Endothelial cell (in vitro differentiated cells): ENCODE measurements around the gene FEN1. TPM values are rescaled to one million over a fixed set of nuclear protein-coding genes. Genes with fewer than 3 reads are reported as not detected.

Experiments
- DNase-seq: peaks from one replicate; pipeline ENCODE4 v3.0.0; 2021; ENCODE audit warnings: low spot score
- H3K27ac Mint-ChIP-seq: one replicate; pipeline ENCODE4 v1.8.0; 2021; ENCODE audit warnings: mixed read lengths, inconsistent platforms; ENCODE audit not compliant: unreplicated experiment
- H3K27me3 Mint-ChIP-seq: one replicate; pipeline ENCODE4 v1.8.0; 2021; ENCODE audit warnings: mild to moderate bottlenecking, moderate library complexity, mixed read lengths, inconsistent platforms; ENCODE audit not compliant: unreplicated experiment
- H3K36me3 Mint-ChIP-seq: one replicate; pipeline ENCODE4 v1.8.0; 2021; ENCODE audit warnings: mild to moderate bottlenecking, low read depth, mixed read lengths, inconsistent platforms; ENCODE audit not compliant: unreplicated experiment
- H3K4me1 Mint-ChIP-seq: one replicate; pipeline ENCODE4 v1.8.0; 2021; ENCODE audit warnings: mild to moderate bottlenecking, mixed read lengths, inconsistent platforms; ENCODE audit not compliant: unreplicated experiment
- H3K4me3 Mint-ChIP-seq: one replicate; pipeline ENCODE4 v1.8.0; 2021; ENCODE audit warnings: mild to moderate bottlenecking, mixed read lengths, inconsistent platforms; ENCODE audit not compliant: unreplicated experiment
- H3K9me3 Mint-ChIP-seq: one replicate; pipeline ENCODE4 v1.8.0; 2021; ENCODE audit warnings: mixed read lengths, inconsistent platforms; ENCODE audit not compliant: unreplicated experiment
- total RNA-seq: library from RNA; stranded (reverse); fragmentation: NEBNext Ultra II Directional; extraction: Animal tissue kit (Norgen Biotek cat#: 25700); gene quantifications from one replicate; pipeline ENCODE4 v1.2.1, GENCODE V29; 2021; ENCODE audit not compliant: unreplicated experiment
- TF ChIP-seq, protein P1 (sequence below): fragments of 200-600 bp; sonication (generic); IDR thresholded peaks from one replicate; pipeline ENCODE4 v1.5.0; 2021; ENCODE audit warnings: antibody characterized with exemption; ENCODE audit not compliant: unreplicated experiment

FEN1 gene
- total RNA-seq, 1 donor from 2014 or later, result 22.0 TPM

DNA sequence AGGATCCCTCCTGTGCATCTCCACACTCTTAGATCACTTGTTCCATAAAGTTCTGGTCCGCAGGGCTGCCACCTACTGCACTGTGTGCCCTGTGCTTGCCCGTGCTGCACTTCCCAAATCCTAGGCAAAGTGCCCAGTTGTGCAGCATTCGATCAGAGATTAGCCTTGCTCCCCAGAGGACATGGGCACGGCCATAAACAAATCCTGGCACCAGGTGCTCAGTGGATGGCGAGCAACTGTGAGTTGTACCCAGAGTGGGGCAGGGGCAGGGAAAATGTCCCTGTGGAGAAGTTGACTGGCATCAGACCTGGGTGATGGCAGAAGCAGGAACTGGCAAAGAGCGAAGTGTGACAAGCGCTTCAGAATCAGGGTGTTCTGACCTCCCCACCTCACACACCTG is 40.0 kb downstream of the FEN1 start:
- Mint-ChIP-seq H3K4me3 (peak overlapping the region; percentile 52), H3K36me3 (peaks cover 28% of the 10 kb centered on the region), H3K27me3 (peaks cover 20% of the 10 kb centered on the region), H3K9me3 (no peaks in the 10 kb centered on the region), H3K4me1 (peaks cover 68% of the 10 kb centered on the region), H3K27ac (peak overlapping the region; percentile 99)
- no peak for DNase-seq
- TF ChIP-seq, protein P1, sequence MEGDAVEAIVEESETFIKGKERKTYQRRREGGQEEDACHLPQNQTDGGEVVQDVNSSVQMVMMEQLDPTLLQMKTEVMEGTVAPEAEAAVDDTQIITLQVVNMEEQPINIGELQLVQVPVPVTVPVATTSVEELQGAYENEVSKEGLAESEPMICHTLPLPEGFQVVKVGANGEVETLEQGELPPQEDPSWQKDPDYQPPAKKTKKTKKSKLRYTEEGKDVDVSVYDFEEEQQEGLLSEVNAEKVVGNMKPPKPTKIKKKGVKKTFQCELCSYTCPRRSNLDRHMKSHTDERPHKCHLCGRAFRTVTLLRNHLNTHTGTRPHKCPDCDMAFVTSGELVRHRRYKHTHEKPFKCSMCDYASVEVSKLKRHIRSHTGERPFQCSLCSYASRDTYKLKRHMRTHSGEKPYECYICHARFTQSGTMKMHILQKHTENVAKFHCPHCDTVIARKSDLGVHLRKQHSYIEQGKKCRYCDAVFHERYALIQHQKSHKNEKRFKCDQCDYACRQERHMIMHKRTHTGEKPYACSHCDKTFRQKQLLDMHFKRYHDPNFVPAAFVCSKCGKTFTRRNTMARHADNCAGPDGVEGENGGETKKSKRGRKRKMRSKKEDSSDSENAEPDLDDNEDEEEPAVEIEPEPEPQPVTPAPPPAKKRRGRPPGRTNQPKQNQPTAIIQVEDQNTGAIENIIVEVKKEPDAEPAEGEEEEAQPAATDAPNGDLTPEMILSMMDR, result no peak

DNA sequence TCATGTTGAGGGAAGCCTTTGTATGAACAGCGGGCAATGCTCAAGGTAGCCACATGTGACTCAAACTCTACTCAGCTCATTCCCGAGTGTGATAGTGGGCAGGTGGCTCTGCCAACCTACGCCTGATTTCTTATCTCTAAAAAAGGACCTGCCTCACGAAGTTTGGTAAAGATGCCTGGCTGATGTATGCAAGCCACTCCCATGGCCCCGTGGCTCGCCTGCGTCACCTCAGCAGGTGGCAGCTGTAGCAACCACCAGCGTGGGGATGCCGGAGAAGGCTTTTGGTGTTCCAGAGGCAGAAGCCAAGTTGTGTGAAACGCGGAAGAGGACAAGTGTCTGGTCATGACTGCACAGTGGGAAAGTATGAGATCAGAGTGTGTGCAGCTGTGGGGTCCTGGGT is 40.8 kb downstream of the FEN1 start:
- Mint-ChIP-seq H3K4me1 (peaks cover 68% of the 10 kb centered on the region), H3K27me3 (peaks cover 20% of the 10 kb centered on the region), H3K9me3 (no peaks in the 10 kb centered on the region), H3K27ac (peak overlapping the region; percentile 99), H3K4me3 (peak overlapping the region; percentile 80), H3K36me3 (peaks cover 28% of the 10 kb centered on the region)
- DNase-seq, result no peak
- TF ChIP-seq, protein P1, result no peak

DNA sequence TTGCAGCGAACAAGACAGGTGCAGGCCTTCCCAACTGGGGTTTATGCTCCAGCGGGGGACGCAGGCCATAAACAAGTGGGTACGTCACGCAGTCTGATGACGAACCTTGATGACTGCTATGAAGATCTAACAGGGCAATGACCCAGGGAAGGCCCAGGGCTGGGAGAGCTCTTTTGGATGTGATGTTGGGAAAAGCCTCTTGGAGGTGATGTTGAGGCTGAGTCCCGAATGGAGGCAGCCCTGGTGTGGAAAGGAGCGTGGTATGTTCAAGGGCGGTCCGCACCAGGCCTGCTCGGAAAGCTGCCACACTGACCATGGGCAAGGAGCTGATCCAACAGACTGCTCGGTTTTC is 41.2 kb downstream of the FEN1 start:
- H3K27me3 Mint-ChIP-seq, result peaks cover 20% of the 10 kb centered on the region
- H3K9me3 Mint-ChIP-seq, result no peaks in the 10 kb centered on the region
- TF ChIP-seq, protein P1, result no peak
- peak overlapping the region; percentile 80 for H3K4me3 Mint-ChIP-seq
- DNase-seq, result no peak
- H3K27ac Mint-ChIP-seq, result peak overlapping the region; percentile 99
- H3K36me3 Mint-ChIP-seq, result peaks cover 31% of the 10 kb centered on the region
- H3K4me1 Mint-ChIP-seq, result peaks cover 72% of the 10 kb centered on the region

DNA sequence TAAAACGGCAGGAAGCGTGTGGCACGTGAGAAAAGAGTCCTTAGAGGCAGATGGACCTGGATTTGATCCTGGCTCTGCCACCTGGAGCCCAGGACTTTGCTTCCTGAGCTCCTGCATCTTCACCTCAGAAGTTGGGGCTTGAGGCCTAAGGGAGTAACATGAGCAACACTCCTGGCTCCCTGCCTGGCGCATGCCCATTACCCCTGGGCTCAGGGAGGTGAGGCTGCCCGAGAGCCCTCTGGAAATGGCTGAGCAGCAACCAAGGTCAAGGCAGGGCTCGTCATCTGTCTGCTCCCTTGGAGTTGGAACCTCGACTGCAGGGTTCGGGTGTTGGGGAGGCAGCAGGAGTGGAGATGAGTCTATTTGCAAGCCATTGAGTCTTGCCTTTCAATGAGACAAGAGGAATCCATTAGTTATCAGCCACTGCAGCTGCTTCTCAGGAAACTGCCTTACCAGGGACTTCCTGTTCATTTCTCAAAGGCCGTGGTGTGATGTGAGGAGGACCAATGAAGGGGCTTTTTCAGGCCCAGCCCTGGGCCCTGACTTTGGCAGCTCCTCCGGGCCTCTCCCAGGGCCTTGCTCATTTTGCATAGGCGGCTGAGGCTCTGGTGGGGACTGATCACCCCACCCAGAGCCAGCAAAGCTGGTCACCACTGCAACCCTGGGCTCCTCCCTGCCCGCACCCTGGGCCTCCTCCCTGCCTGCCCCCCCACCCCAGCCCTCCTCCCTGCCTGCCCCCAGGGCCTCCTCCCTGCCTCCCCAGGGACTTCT is 41.8 kb downstream of the FEN1 start:
- peaks cover 69% of the 10 kb centered on the region for H3K4me1 Mint-ChIP-seq
- H3K36me3 Mint-ChIP-seq, result peaks cover 37% of the 10 kb centered on the region
- DNase-seq, result peak; percentile 77
- H3K27ac Mint-ChIP-seq, result peak overlapping the region; percentile 99
- peak overlapping the region; percentile 80 for H3K4me3 Mint-ChIP-seq
- H3K9me3 Mint-ChIP-seq, result no peaks in the 10 kb centered on the region
- TF ChIP-seq, protein P1, result no peak
- H3K27me3 Mint-ChIP-seq, result peaks cover 19% of the 10 kb centered on the region

DNA sequence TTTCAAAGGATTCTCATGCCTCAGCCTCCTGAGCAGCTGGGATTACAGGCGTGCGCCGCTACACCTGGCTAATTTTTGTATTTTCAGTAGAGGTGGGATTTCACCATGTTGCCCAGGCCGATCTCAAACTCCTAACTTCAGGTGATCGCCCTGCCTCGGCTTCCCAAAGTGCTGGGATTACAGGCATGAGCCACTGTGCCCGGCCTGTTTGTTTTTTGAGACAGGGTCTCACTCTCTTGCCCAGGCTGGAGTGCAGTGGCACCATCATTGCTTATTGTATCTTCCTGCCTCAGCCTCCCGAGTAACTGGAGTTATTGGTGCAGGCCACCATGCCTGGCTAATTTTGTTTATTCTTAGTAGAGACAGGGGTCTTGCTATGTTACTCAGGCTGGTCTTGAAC is 43.5 kb downstream of the FEN1 start:
- Mint-ChIP-seq H3K36me3 (peaks cover 51% of the 10 kb centered on the region), H3K4me3 (no peak overlapping the region), H3K27ac (peak overlapping the region; percentile 99)

More for the DNA sequence above, 43.5 kb downstream of the FEN1 start:
- Mint-ChIP-seq H3K9me3 (no peaks in the 10 kb centered on the region), H3K4me1 (peaks cover 56% of the 10 kb centered on the region), H3K27me3 (peaks cover 14% of the 10 kb centered on the region)
- DNase-seq, result no peak
- TF ChIP-seq, protein P1, result no peak
